HepG2 (cell line): ENCODE measurements around the gene ADAM22.

ENCODE experiments used
- BHLHE40 ChIP-seq: IDR thresholded peaks from 2 replicates; pipeline ENCODE4 v1.6.1; 2011; ENCODE audit warnings: low read length, improper control_type of control experiment
- CAMTA2 ChIP-seq: sonication (generic); formaldehyde crosslinking; IDR thresholded peaks from 2 replicates; pipeline ENCODE4 v1.4.0; 2020; ENCODE audit warnings: mild to moderate bottlenecking, missing genetic modification reagents, borderline replicate concordance
- GABPB1 ChIP-seq: IDR thresholded peaks from 2 replicates; pipeline ENCODE4 v1.6.1; 2016; ENCODE audit warnings: mild to moderate bottlenecking, missing genetic modification reagents, moderate library complexity, missing compliant biosample characterization
- MIXL1 ChIP-seq: IDR thresholded peaks from 2 replicates; pipeline ENCODE4 v1.6.1; 2016
- PBX3 ChIP-seq: sonication (generic); formaldehyde crosslinking; IDR thresholded peaks from 2 replicates; pipeline ENCODE4 v1.8.1; 2023; ENCODE audit warnings: missing genetic modification reagents, inconsistent platforms, borderline replicate concordance
- POLR2AphosphoS5 ChIP-seq: IDR thresholded peaks from 2 replicates; pipeline ENCODE4 v1.6.1; 2012; ENCODE audit warnings: low read depth, low read length
- RFX5 ChIP-seq: IDR thresholded peaks from 2 replicates; pipeline ENCODE4 v1.6.1; 2011; ENCODE audit warnings: low read depth, low read length, improper control_type of control experiment
- SMC3 ChIP-seq: IDR thresholded peaks from 2 replicates; pipeline ENCODE4 v1.6.1; 2011; ENCODE audit warnings: low read length, improper control_type of control experiment
- TBP ChIP-seq: sonication (generic); formaldehyde crosslinking; IDR thresholded peaks from 2 replicates; pipeline ENCODE4 v1.5.0; 2020; ENCODE audit warnings: missing genetic modification reagents
- YY1 ChIP-seq: IDR thresholded peaks from 2 replicates; pipeline ENCODE4 v1.6.1; 2011; ENCODE audit warnings: low read length, low read depth, moderate library complexity, mild to moderate bottlenecking; ENCODE audit not compliant: insufficient read depth, insufficient replicate concordance
- ZFP90 ChIP-seq: sonication (generic); formaldehyde crosslinking; IDR thresholded peaks from 2 replicates; pipeline ENCODE4 v1.8.0; 2022; ENCODE audit warnings: missing genetic modification reagents, mild to moderate bottlenecking, inconsistent platforms, borderline replicate concordance
- ZNF232 ChIP-seq: sonication (generic); formaldehyde crosslinking; IDR thresholded peaks from 2 replicates; pipeline ENCODE4 v1.4.0; 2020; ENCODE audit warnings: missing genetic modification reagents, borderline replicate concordance
- ZNF552 ChIP-seq: sonication (generic); formaldehyde crosslinking; IDR thresholded peaks from 2 replicates; pipeline ENCODE4 v1.9.0; 2022; ENCODE audit warnings: missing genetic modification reagents, mild to moderate bottlenecking, borderline replicate concordance
- TF ChIP-seq, protein P1 (sequence below): sonication (generic); formaldehyde crosslinking; IDR thresholded peaks from 2 replicates; pipeline ENCODE4 v1.5.0; 2020; ENCODE audit warnings: mild to moderate bottlenecking, missing genetic modification reagents, moderate library complexity

DNA sequence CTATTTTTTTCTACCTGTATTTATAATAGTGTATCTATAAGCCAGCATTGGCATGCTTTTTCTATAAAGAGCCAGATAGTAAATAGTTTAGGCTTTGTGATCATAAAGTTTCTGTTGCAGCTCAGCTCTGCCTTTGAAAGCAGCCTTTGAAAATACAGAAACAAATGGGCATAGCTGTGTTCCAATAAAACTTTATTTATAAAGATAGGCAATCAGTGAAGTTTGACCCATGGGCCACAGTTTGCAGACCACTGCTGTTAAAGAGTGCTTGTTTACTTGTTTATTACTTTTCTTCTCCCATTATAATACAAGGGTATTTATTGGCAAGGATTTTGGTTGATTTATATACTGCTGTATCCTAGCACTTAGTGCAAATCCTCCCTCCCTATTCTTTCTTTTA is 213.3 kb downstream of the ADAM22 start:
- TF ChIP-seq CAMTA2 (CRISPR knock-in tag) = no peak
- TF ChIP-seq TBP (CRISPR knock-in tag) = no peak
- no peak for TF ChIP-seq SMC3
- no peak for TF ChIP-seq RFX5
- TF ChIP-seq YY1 = no peak
- TF ChIP-seq, protein P1, sequence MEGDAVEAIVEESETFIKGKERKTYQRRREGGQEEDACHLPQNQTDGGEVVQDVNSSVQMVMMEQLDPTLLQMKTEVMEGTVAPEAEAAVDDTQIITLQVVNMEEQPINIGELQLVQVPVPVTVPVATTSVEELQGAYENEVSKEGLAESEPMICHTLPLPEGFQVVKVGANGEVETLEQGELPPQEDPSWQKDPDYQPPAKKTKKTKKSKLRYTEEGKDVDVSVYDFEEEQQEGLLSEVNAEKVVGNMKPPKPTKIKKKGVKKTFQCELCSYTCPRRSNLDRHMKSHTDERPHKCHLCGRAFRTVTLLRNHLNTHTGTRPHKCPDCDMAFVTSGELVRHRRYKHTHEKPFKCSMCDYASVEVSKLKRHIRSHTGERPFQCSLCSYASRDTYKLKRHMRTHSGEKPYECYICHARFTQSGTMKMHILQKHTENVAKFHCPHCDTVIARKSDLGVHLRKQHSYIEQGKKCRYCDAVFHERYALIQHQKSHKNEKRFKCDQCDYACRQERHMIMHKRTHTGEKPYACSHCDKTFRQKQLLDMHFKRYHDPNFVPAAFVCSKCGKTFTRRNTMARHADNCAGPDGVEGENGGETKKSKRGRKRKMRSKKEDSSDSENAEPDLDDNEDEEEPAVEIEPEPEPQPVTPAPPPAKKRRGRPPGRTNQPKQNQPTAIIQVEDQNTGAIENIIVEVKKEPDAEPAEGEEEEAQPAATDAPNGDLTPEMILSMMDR (CRISPR knock-in tag) = no peak
- no peak for TF ChIP-seq ZNF552 (CRISPR knock-in tag)
- TF ChIP-seq PBX3 (CRISPR knock-in tag) = no peak
- TF ChIP-seq GABPB1 (CRISPR knock-in tag) = no peak
- no peak for TF ChIP-seq POLR2AphosphoS5
- TF ChIP-seq ZNF232 (CRISPR knock-in tag) = no peak
- TF ChIP-seq ZFP90 (CRISPR knock-in tag) = no peak
- TF ChIP-seq MIXL1 (CRISPR knock-in tag) = no peak
- TF ChIP-seq BHLHE40 = no peak
